A375 (cell line): ENCODE measurements around the gene KCNA2. TPM values are rescaled to one million over a fixed set of nuclear protein-coding genes. Genes with fewer than 3 reads are reported as not detected.

Experiments used
- total RNA-seq: library from RNA; depleted of rRNA; stranded (reverse); fragments of >200 nt; shearing (Covaris generic); gene quantifications from 2 replicates; pipeline ENCODE4 v1.2.3, GENCODE V29; 2014; rRNA removed

Gene KCNA2
- 0.03 and 0.41 TPM in 2 replicates for total RNA-seq

GRCh38 chr1:110605901-110606656 lies at the start of gene KCNA2:
TSS of gene KCNA2 (minus strand) at chr1:110606358. CDS start at chr1:110604782, 1,576 bp downstream.

Other genes starting within 250 kb of the KCNA2 start
- 16.1 and 16.8 TPM in 2 replicates for gene SLC16A4, start 215.3 kb downstream of the KCNA2 start, total RNA-seq
- gene LAMTOR5, start 198.7 kb downstream of the KCNA2 start, total RNA-seq = 131 and 141 TPM in 2 replicates
- not detected in 2 replicates for gene PROK1, start 155.2 kb downstream of the KCNA2 start, total RNA-seq
- gene KCNA10, start 87.2 kb downstream of the KCNA2 start, total RNA-seq = not detected in 2 replicates
- not detected in 2 replicates for gene KCNA3, start 68.6 kb upstream of the KCNA2 start, total RNA-seq